Measurements from ENCODE around the gene HOXB13. TPM values are rescaled to one million over a fixed set of nuclear protein-coding genes. Genes with fewer than 3 reads are reported as not detected.

Gene HOXB13
- total RNA-seq, 1 donor from 2014 or later = not detected

DNA sequence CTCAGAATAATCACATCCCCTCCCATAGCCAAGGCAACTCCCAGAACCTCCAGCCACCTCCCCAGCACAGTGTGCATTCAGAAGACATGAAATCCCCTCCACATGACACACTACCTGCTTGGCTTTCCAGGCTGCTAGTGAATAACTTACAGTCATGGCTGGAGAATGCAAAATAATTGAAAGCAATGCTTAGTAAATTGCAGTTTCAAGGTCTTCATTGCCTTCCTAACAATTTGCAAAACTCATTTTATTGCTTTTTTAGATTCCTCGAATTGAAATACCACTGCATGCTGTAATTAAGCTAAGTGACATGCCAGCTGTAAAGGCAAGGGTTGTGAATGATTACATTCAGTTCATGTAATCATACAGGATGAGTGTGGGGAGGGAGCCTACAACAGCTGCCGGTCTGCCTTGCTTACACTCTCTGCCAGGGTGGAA is 29.0 kb upstream of the HOXB13 start:
- TF ChIP-seq CTCF (IDR thresholded peaks at IDR 0.05) (no peak), EZH2 (IDR thresholded peaks at IDR 0.05) (no peak), EZH2phosphoT487 (IDR thresholded peaks at IDR 0.05) (no peak)
- H3K9me3 ChIP-seq (ENCODE audit: low read depth) = no peaks in the 10 kb centered on the region
- peaks cover 6% of the 10 kb centered on the region for H3F3A ChIP-seq (ENCODE audit: low read depth)
- peaks cover 47% of the 10 kb centered on the region for H4K20me1 ChIP-seq (ENCODE audit: low read depth)
- no peak overlapping the region for H3K27ac Mint-ChIP-seq
- no peak overlapping the region for H2AFZ ChIP-seq (replicated peaks)
- H3K4me1 Mint-ChIP-seq = no peaks in the 10 kb centered on the region
- peaks cover 100% of the 10 kb centered on the region for H3K27me3 ChIP-seq
- H3K4me2 ChIP-seq = no peak overlapping the region
- peaks cover 6% of the 10 kb centered on the region for H3K4me1 ChIP-seq
- H3K27ac ChIP-seq = no peak overlapping the region
- H3K36me3 Mint-ChIP-seq = no peaks in the 10 kb centered on the region
- H3K4me3 ChIP-seq = no peak overlapping the region
- H3K79me2 ChIP-seq (ENCODE audit: low read depth) = no peaks in the 10 kb centered on the region
- peaks cover 8% of the 10 kb centered on the region for H3K9me3 Mint-ChIP-seq
- H3K9ac ChIP-seq = no peak overlapping the region
- H3K36me3 ChIP-seq = no peaks in the 10 kb centered on the region
- H3K27me3 Mint-ChIP-seq (ENCODE audit: insufficient read depth, low read depth) = peaks cover 77% of the 10 kb centered on the region
- no peak overlapping the region for H3K4me3 Mint-ChIP-seq
- no peak for DNase-seq (ENCODE audit: low spot score)

DNA sequence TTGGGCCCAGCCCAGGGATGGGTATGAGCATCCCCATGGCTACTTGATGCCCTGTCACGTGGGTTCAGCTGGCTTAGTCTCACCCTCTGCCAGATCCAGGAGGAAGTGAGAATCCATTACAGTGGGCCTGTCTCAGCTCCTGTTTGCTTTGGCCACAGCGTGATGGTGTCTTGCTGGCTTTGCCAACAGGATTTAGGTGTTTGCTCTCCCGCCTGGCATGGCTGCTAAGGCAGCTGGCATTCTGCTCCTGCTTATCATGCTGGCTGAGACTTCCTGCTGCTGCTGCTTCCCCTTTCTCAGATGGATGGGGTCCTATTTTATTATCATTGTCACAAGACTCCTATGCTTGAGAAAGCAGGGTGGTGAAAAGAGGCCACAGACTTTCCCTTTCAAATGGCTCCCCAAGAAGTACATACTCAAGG is 28.3 kb upstream of the HOXB13 start:
- H3K27me3 Mint-ChIP-seq (ENCODE audit: insufficient read depth, low read depth) = peaks cover 79% of the 10 kb centered on the region
- no peak overlapping the region for H3K9ac ChIP-seq

DNA sequence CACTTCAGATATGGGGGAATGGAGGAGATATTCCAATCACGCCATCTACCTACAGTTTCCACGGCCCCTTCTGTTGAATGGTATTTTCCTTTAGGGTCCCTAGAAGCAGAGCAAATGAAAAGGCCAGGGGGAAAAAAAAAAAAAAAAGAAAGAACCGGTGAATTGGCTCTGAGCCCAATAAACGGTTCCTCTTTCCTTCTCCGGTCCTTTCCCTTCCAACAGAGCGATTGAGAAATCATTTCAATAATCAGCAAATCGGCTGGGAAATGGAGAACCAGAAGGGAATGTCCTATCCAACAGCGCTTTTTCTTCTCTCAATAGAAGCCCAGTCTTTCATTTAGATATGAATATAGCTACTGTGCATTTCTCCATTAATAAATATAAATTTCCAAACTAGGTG is 26.8 kb upstream of the HOXB13 start:
- no peak overlapping the region for H2AFZ ChIP-seq (replicated peaks)
- H3K36me3 ChIP-seq = no peaks in the 10 kb centered on the region
- TF ChIP-seq CTCF (IDR thresholded peaks at IDR 0.05) (no peak), EZH2phosphoT487 (IDR thresholded peaks at IDR 0.05) (no peak), EZH2 (IDR thresholded peaks at IDR 0.05) (no peak)
- peaks cover 6% of the 10 kb centered on the region for H3K4me1 ChIP-seq
- no peaks in the 10 kb centered on the region for H3K79me2 ChIP-seq (ENCODE audit: low read depth)
- peaks cover 6% of the 10 kb centered on the region for H3F3A ChIP-seq (ENCODE audit: low read depth)
- H3K36me3 Mint-ChIP-seq = no peaks in the 10 kb centered on the region
- no peak overlapping the region for H3K4me3 Mint-ChIP-seq
- peaks cover 82% of the 10 kb centered on the region for H3K27me3 Mint-ChIP-seq (ENCODE audit: insufficient read depth, low read depth)
- no peaks in the 10 kb centered on the region for H3K4me1 Mint-ChIP-seq
- no peak for DNase-seq (ENCODE audit: low spot score)
- no peaks in the 10 kb centered on the region for H3K9me3 ChIP-seq (ENCODE audit: low read depth)
- no peak overlapping the region for H3K27ac ChIP-seq
- H4K20me1 ChIP-seq (ENCODE audit: low read depth) = peaks cover 69% of the 10 kb centered on the region
- no peak overlapping the region for H3K9ac ChIP-seq
- no peak overlapping the region for H3K27ac Mint-ChIP-seq
- peak overlapping the region; percentile 55 for H3K4me2 ChIP-seq
- H3K4me3 ChIP-seq = no peak overlapping the region
- H3K27me3 ChIP-seq = peaks cover 100% of the 10 kb centered on the region
- peaks cover 8% of the 10 kb centered on the region for H3K9me3 Mint-ChIP-seq

More for the DNA sequence above, 28.3 kb upstream of the HOXB13 start:
- Histone ChIP-seq H3K4me2 (no peak overlapping the region), H3K4me3 (no peak overlapping the region), H4K20me1 (ENCODE audit: low read depth) (peaks cover 54% of the 10 kb centered on the region), H3F3A (ENCODE audit: low read depth) (peaks cover 6% of the 10 kb centered on the region), H3K27me3 (peaks cover 100% of the 10 kb centered on the region), H3K9me3 (ENCODE audit: low read depth) (no peaks in the 10 kb centered on the region), H2AFZ (replicated peaks) (no peak overlapping the region), H3K79me2 (ENCODE audit: low read depth) (no peaks in the 10 kb centered on the region), H3K4me1 (peaks cover 6% of the 10 kb centered on the region), H3K27ac (no peak overlapping the region), H3K36me3 (no peaks in the 10 kb centered on the region)
- Mint-ChIP-seq H3K4me1 (no peaks in the 10 kb centered on the region), H3K36me3 (no peaks in the 10 kb centered on the region), H3K9me3 (peaks cover 8% of the 10 kb centered on the region), H3K4me3 (no peak overlapping the region), H3K27ac (no peak overlapping the region)
- TF ChIP-seq EZH2phosphoT487 (IDR thresholded peaks at IDR 0.05) (no peak), CTCF (IDR thresholded peaks at IDR 0.05) (no peak), EZH2 (IDR thresholded peaks at IDR 0.05) (no peak)
- no peak for DNase-seq (ENCODE audit: low spot score)
